ENCODE results near the gene PECR.
"Not testable (repeated sequence)": the region's sequence is repeated elsewhere in the genome, so short reads cannot be mapped to it uniquely, and the experiment has no call there.

- not testable (repeated sequence) for TF ChIP-seq CTCF, POLR2A, EP300, POLR2AphosphoS5 (IDR thresholded peaks at IDR 0.05)
Measured at GRCh38 chr2:215988556-215989207, 92.9 kb downstream of the PECR start.
